Sigmoid colon (tissue), 4 donors: Measurements from ENCODE around the gene TLR4.

Experiments
- EP300 ChIP-seq, 4 donors: sonication (generic); formaldehyde crosslinking; IDR thresholded peaks; one replicate each; pipeline ENCODE4 v1.6.1; 2017; ENCODE audit warnings: antibody characterized with exemption in 4 of 4
- POLR2A ChIP-seq, 2 donors: fragments of 450-650 bp; IDR thresholded peaks; one replicate each; pipeline ENCODE4 v1.6.1; 2016; ENCODE audit warnings: antibody characterized with exemption in 2 of 2, mild to moderate bottlenecking in 2 of 2, moderate library complexity in 2 of 2
- TF ChIP-seq, protein P1 (sequence below), 4 experiments: fragments of 450-650 bp in 3 of 4; fragments of 200-600 bp in 1 of 4; IDR thresholded peaks; one replicate each; pipeline ENCODE4 v1.5.1; 2016 to 2019; ENCODE audit warnings: antibody characterized with exemption in 4 of 4, mild to moderate bottlenecking in 3 of 4, moderate library complexity in 2 of 4

DNA sequence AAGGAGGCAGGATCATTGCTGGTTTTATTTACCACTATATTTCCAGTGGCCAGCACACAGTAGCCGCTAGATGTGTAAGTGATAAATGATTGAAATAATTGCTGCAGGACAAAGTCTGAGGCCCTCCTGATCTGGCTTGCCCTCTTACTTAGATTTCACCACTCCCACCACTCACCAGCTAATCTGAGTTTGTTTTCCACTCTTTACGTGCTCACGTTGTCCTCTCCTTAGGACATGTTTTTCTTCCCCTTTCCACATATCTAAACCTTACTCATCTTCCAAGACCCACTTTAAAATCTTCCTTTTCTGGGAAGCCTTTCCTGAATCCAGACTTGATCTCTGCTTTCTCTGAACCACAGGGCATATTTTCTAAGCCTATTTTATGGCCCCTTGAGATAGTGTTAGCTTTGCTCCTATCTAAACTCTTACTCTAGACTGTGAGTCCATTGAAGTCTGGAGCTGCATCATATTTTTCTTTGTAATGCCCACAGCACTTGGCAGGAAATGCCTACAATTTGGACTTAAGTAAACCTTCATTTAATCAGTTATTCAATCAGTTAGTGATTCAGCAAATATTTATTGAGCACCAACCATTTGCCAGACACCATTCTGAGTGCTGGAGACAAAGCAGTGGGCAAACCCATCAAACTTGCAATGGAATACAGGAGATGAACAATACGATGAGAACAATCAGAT, 2.4 kb downstream of the TLR4 start:
- TF ChIP-seq EP300 (IDR thresholded peaks at IDR 0.05) (no peak), POLR2A (IDR thresholded peaks at IDR 0.05) (no peak)
- TF ChIP-seq, protein P1, sequence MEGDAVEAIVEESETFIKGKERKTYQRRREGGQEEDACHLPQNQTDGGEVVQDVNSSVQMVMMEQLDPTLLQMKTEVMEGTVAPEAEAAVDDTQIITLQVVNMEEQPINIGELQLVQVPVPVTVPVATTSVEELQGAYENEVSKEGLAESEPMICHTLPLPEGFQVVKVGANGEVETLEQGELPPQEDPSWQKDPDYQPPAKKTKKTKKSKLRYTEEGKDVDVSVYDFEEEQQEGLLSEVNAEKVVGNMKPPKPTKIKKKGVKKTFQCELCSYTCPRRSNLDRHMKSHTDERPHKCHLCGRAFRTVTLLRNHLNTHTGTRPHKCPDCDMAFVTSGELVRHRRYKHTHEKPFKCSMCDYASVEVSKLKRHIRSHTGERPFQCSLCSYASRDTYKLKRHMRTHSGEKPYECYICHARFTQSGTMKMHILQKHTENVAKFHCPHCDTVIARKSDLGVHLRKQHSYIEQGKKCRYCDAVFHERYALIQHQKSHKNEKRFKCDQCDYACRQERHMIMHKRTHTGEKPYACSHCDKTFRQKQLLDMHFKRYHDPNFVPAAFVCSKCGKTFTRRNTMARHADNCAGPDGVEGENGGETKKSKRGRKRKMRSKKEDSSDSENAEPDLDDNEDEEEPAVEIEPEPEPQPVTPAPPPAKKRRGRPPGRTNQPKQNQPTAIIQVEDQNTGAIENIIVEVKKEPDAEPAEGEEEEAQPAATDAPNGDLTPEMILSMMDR (IDR thresholded peaks at IDR 0.05) = no peak
